ENCODE measurements around the gene TK2.
A peak's percentile ranks its signal among the peaks of the same experiment; 100 is the strongest.
"Not testable (repeated sequence)": the region's sequence is repeated elsewhere in the genome, so short reads cannot be mapped to it uniquely, and the experiment has no call there.

TK2 gene

GRCh38 chr16:66569827-66570405, 20.0 kb upstream of the TK2 start:
- DNase-seq, result no peak

GRCh38 chr16:66569131-66569530, 19.2 kb upstream of the TK2 start:
- no peak for DNase-seq

GRCh38 chr16:66568355-66568754, 18.4 kb upstream of the TK2 start:
- no peak for DNase-seq

- not testable (repeated sequence) for DNase-seq
Observed at GRCh38 chr16:66567270-66567669, 17.3 kb upstream of the TK2 start.

- DNase-seq, result no peak
Observed at GRCh38 chr16:66566051-66566901, 16.4 kb upstream of the TK2 start, which contains the start of gene CMTM1. CMTM1 (plus strand) TSS chr16:66566439; CDS start chr16:66566514, 75 bp downstream.

- no peak for DNase-seq
Observed at GRCh38 chr16:66563574-66564334, 13.8 kb upstream of the TK2 start.

- no peak for DNase-seq
Observed at GRCh38 chr16:66562986-66563385, 13.1 kb upstream of the TK2 start.

- DNase-seq, result no peak
Observed at GRCh38 chr16:66562409-66562808, 12.5 kb upstream of the TK2 start.

GRCh38 chr16:66561381-66562080, 11.6 kb upstream of the TK2 start:
- DNase-seq, result no peak

GRCh38 chr16:66560107-66560506, 10.2 kb upstream of the TK2 start:
- no peak for DNase-seq

- no peak for DNase-seq
Observed at GRCh38 chr16:66554495-66554894, 4.6 kb upstream of the TK2 start.

GRCh38 chr16:66554021-66554420, 4.1 kb upstream of the TK2 start:
- no peak for DNase-seq

GRCh38 chr16:66553223-66553622, 3.3 kb upstream of the TK2 start:
- no peak for DNase-seq

- DNase-seq, result peak; percentile 88 to 89
Observed at GRCh38 chr16:66552286-66553177, 2.6 kb upstream of the TK2 start, which contains the start of gene CKLF. CKLF (plus strand) TSS chr16:66552576; CDS start chr16:66552716, 140 bp downstream.

GRCh38 chr16:66551788-66552285, 1.9 kb upstream of the TK2 start:
- no peak for DNase-seq

- DNase-seq, result peak; percentile 58 to 70
Observed at GRCh38 chr16:66551348-66551759, 1.4 kb upstream of the TK2 start.

- DNase-seq, result no peak
Observed at GRCh38 chr16:66548868-66549267, 1.1 kb downstream of the TK2 start.

- no peak for DNase-seq
Observed at GRCh38 chr16:66548068-66548467, 1.9 kb downstream of the TK2 start.

- no peak for DNase-seq
Observed at GRCh38 chr16:66547101-66547989, 2.6 kb downstream of the TK2 start.

GRCh38 chr16:66544016-66544757, 5.7 kb downstream of the TK2 start:
- DNase-seq, result no peak
